Testis (tissue), 5 donors: ENCODE results near the gene MTSS2. TPM values are rescaled to one million over a fixed set of nuclear protein-coding genes. Genes with fewer than 3 reads are reported as not detected.
A peak's percentile ranks its signal among the peaks of the same experiment; 100 is the strongest.

ENCODE experiments used
- DNase-seq: peaks from one replicate; pipeline ENCODE4 v3.0.0-alpha.2; 2019
- H3K27ac ChIP-seq, 2 donors: fragments of 200-600 bp; sonication (generic); one replicate each; pipeline ENCODE4 v1.5.1; 2019
- H3K27me3 ChIP-seq: fragments of 200-600 bp; sonication (generic); one replicate; pipeline ENCODE4 v1.5.1; 2019
- H3K36me3 ChIP-seq: fragments of 200-600 bp; sonication (generic); one replicate; pipeline ENCODE4 v1.5.1; 2017; ENCODE audit warnings: low read depth; ENCODE audit errors: missing control alignments
- H3K4me1 ChIP-seq: fragments of 200-600 bp; sonication (generic); one replicate; pipeline ENCODE4 v1.5.1; 2019
- H3K4me3 ChIP-seq, 2 donors: fragments of 200-600 bp; sonication (generic); one replicate each; pipeline ENCODE4 v1.5.1; 2017 to 2019
- H3K9me3 ChIP-seq: fragments of 200-600 bp; sonication (generic); one replicate; pipeline ENCODE4 v1.5.1; 2017
- POLR2A ChIP-seq: fragments of 450-650 bp; IDR thresholded peaks from one replicate; pipeline ENCODE4 v1.6.1; 2017; ENCODE audit warnings: antibody characterized with exemption, mild to moderate bottlenecking, moderate library complexity
- WGBS, 2 donors: methylation state at CpG; one replicate each; pipeline ENCODE4 v1.1.5; 2018; 5-methylcytosine and 5-hydroxymethylcytosine counted together
- intact Hi-C: fragments of 100-400 bp; cut with DNase I; formaldehyde crosslinking; loops from one replicate; pipeline ENCODE4 v1.15.1; 2023; ENCODE audit warnings: low total_unique reads
- long read RNA-seq, 2 donors: transcript quantifications; one replicate each; lab custom pipeline, GENCODE V29; 2026
- polyA plus RNA-seq: library from polyadenylated mRNA; stranded (reverse); fragments of 350-450 nt; fragmentation: Illumina TruSeq; extraction: RNeasy Lipid Tissue Mini Kit (QIAGEN cat#74804); gene quantifications from one replicate; pipeline ENCODE4 v1.2.3, GENCODE V29; 2014; ENCODE audit warnings: low read depth, low replicate concordance; ENCODE audit not compliant: insufficient read depth
- total RNA-seq, 2 donors: library from RNA; depleted of rRNA; stranded (reverse); fragments of >200 nt; gene quantifications; one replicate each; pipeline ENCODE4 v1.2.3, GENCODE V29; 2016
- TF ChIP-seq, protein P1 (sequence below), 3 experiments: fragments of 450-650 bp in 2 of 3; fragments of 200-600 bp in 1 of 3; sonication (generic) in 1 of 3; IDR thresholded peaks; one replicate each; pipeline ENCODE4 v1.5.1; 2016 to 2019; ENCODE audit warnings: antibody characterized with exemption in 3 of 3, mild to moderate bottlenecking in 2 of 3, moderate library complexity in 1 of 3

The MTSS2 gene, protein sequence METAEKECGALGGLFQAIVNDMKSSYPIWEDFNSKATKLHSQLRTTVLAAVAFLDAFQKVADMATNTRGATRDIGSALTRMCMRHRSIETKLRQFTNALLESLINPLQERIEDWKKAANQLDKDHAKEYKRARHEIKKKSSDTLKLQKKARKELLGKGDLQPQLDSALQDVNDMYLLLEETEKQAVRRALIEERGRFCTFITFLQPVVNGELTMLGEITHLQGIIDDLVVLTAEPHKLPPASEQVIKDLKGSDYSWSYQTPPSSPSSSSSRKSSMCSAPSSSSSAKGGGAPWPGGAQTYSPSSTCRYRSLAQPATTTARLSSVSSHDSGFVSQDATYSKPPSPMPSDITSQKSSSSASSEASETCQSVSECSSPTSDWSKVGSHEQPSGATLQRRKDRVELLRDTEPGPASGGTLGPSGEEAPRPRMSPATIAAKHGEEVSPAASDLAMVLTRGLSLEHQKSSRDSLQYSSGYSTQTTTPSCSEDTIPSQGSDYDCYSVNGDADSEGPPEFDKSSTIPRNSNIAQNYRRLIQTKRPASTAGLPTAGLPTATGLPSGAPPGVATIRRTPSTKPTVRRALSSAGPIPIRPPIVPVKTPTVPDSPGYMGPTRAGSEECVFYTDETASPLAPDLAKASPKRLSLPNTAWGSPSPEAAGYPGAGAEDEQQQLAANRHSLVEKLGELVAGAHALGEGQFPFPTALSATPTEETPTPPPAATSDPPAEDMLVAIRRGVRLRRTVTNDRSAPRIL
- total RNA-seq: 10 to 100 TPM; 25.6 to 28.7 TPM
- 24.6 TPM for polyA plus RNA-seq
- long read RNA-seq, donor 1, partial matches to known transcripts: 7 of 7 reads
- long read RNA-seq, donor 1, other reads (novel, unspliced or antisense): 0 of 7 reads
- long read RNA-seq, donor 2: 0 reads

DNA sequence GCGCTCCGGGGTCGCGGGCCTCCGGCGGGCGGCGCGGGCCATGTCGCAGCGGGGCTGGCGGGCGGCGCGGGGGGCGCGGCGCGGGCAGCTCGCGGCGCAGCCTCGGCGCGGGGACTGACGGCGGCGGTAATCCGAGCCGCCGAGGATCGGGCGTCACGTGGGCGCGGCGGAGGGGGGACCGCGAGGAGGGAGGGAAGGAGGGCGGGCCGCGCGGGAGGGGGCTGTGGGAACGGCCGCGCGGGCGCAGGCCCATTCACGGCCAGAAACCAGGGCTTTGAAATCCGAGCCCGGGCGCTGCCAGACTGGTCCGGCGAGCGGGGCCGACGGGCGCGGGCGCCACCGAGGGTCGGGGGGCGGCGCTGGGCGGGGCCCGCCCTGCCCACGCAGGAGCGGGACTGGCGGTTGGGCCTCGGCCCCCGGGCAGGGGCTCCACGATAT lies at the start of gene MTSS2:
MTSS2 (minus strand) TSS at position 116 of the 438 bp plus-strand sequence. CDS start 262 bp downstream, outside the sequence.
- no peaks in the 10 kb centered on the region for H3K27me3 ChIP-seq
- no peaks in the 10 kb centered on the region for H3K36me3 ChIP-seq
- 1% methylated on average over 31 of the region's 72 CpGs; no CpG with 5 or more reads in 1 of the 2 donors for WGBS, 2 donors
- peak within 1 kb of the TSS in 1 of 2 donors; percentile 77 for H3K27ac ChIP-seq
- TF ChIP-seq, protein P1, sequence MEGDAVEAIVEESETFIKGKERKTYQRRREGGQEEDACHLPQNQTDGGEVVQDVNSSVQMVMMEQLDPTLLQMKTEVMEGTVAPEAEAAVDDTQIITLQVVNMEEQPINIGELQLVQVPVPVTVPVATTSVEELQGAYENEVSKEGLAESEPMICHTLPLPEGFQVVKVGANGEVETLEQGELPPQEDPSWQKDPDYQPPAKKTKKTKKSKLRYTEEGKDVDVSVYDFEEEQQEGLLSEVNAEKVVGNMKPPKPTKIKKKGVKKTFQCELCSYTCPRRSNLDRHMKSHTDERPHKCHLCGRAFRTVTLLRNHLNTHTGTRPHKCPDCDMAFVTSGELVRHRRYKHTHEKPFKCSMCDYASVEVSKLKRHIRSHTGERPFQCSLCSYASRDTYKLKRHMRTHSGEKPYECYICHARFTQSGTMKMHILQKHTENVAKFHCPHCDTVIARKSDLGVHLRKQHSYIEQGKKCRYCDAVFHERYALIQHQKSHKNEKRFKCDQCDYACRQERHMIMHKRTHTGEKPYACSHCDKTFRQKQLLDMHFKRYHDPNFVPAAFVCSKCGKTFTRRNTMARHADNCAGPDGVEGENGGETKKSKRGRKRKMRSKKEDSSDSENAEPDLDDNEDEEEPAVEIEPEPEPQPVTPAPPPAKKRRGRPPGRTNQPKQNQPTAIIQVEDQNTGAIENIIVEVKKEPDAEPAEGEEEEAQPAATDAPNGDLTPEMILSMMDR (IDR thresholded peaks at IDR 0.05): no peak
- TF ChIP-seq POLR2A: no peak
- intact Hi-C loops: no loop called here
- peaks cover 44% of the 10 kb centered on the region for H3K4me1 ChIP-seq
- peak within 1 kb of the TSS; percentile 39 to 61 for H3K4me3 ChIP-seq
- peak; percentile 82 for DNase-seq
- no peaks in the 10 kb centered on the region for H3K9me3 ChIP-seq

DNA sequence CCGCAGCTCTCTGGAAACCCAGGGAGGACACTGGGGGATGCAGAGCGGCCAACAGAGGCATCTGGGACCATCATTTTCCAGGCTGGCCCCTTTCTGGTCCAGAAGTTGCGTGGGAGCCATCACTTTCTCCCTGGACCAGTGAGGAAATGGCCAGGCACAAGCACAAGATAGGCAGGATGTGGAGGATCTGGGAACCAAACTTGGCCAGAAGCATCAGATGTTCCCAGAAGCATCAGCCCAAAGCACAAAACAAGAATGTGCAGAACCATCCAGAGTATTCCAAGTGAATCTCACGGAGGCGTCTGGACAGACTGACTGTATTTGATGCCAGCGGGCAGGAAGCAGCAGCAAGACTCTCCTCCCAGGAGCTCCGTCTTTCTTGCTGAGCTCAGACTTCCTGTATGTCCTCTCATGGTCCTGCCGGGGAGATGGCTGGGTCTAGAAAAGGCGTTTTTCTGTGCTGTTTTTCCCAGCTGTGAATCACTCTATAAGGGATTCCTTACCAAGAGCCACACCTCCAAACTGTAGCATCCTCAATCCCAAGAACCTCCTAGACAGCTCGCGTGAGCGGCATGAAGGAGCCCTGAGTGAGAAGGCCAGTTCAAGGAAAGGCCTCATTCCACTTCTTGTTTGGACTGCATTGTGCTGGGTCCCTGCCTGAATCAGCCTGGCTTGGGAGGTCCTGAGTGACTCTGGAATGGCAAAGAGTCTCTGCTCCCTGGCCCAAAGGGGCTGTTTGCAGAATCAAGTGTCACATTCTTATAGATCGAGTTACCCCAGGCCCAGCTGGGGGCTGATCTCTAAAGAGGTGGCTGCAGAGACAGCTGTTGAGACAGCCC lies 49.5 kb upstream of the MTSS2 start:
- intact Hi-C loops: no loop called here
- H3K9me3 ChIP-seq: no peaks in the 10 kb centered on the region
- peaks cover 12% of the 10 kb centered on the region for H3K4me1 ChIP-seq
- no peak for TF ChIP-seq POLR2A
- TF ChIP-seq, protein P1 (IDR thresholded peaks at IDR 0.05): no peak
- WGBS, 2 donors: 62 to 66% methylated on average over 11 to 13 of the region's 13 CpGs
- no peaks in the 10 kb centered on the region for H3K36me3 ChIP-seq
- H3K4me3 ChIP-seq: no peak overlapping the region
- DNase-seq: peak; percentile 63
- H3K27me3 ChIP-seq: no peaks in the 10 kb centered on the region
- H3K27ac ChIP-seq: peak overlapping the region; percentile 60 to 73

DNA sequence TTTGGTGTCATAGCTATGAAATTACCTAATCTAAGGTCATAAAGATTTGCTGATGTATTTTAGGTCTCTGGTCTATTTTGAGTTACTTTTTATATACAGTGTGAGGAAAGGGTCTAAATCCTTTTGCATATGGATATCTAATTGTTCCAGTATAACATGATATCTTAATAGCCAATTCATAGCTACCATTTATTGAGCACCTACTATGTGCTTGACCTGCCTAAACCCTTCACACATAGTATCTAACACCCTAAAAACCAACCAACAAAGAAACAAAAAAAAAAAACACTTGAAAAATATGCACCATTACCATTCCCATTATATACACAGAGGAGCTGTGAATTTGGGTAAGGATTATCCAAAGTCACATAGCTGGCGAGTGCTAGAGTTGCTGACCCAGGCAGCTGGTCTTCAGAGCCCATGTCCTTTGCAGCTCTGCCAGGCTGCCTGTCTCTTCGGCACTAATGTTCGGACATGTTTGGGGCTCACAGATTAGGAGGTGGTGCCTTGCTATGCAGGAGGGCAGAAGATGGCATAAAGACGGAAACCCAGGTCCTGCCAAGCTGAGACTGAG lies 48.8 kb upstream of the MTSS2 start:
- H3K4me3 ChIP-seq: no peak overlapping the region
- no peak overlapping the region for H3K27ac ChIP-seq
- H3K4me1 ChIP-seq: peaks cover 12% of the 10 kb centered on the region
- intact Hi-C loops: no loop called here
- no peak for DNase-seq
- no peaks in the 10 kb centered on the region for H3K27me3 ChIP-seq
- 87 to 92% methylated on average over 4 of the region's 4 CpGs for WGBS, 2 donors
- H3K36me3 ChIP-seq: no peaks in the 10 kb centered on the region
- H3K9me3 ChIP-seq: no peaks in the 10 kb centered on the region
- TF ChIP-seq, protein P1 (IDR thresholded peaks at IDR 0.05): no peak
- TF ChIP-seq POLR2A: no peak

DNA sequence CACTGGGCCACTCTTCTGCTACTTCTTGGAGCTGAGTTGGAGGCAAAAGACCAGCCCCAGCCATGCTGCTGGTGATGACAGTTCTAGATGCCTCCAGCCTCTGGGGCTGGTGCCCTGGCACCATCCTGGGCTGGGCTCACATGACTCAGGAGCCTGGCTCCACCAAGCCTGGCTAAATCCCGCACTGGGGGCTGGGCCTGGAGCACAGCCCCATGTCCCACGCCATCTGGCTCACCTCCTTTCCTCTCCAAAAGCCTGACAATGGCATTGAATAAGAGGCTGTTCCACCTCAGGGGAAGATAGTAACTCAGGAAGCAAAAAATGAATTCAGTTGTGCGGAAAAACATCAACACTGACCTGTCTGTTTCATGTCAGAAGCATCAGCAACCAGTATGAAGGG lies 45.1 kb upstream of the MTSS2 start:
- peaks cover 16% of the 10 kb centered on the region for H3K4me1 ChIP-seq
- H3K9me3 ChIP-seq: no peaks in the 10 kb centered on the region
- H3K27ac ChIP-seq: no peak overlapping the region
- H3K4me3 ChIP-seq: no peak overlapping the region
- no peak for DNase-seq
- H3K36me3 ChIP-seq: no peaks in the 10 kb centered on the region
- TF ChIP-seq, protein P1 (IDR thresholded peaks at IDR 0.05): no peak
- no peak for TF ChIP-seq POLR2A
- H3K27me3 ChIP-seq: no peaks in the 10 kb centered on the region
- intact Hi-C loops: no loop called here
- 97 to 100% methylated on average over 3 of the region's 3 CpGs for WGBS, 2 donors
